DOHH2 (cell line): ENCODE data around the gene GLB1L.

Experiments
- H3F3A ChIP-seq: fragments of 200-600 bp; sonication (generic), shearing (Covaris generic); 2 replicates; pipeline ENCODE4 v1.6.0; 2016; ENCODE audit warnings: antibody characterized with exemption, mild to moderate bottlenecking; ENCODE audit not compliant: control insufficient read depth, insufficient read depth
- H3K27ac ChIP-seq: fragments of 200-600 bp; sonication (generic); 2 replicates; pipeline ENCODE4 v1.5.1; 2014; ENCODE audit warnings: low read depth, mild to moderate bottlenecking, low read length, moderate library complexity
- H3K27me3 ChIP-seq: fragments of 200-600 bp; sonication (generic); 2 replicates; pipeline ENCODE4 v1.6.1; 2014; ENCODE audit warnings: mild to moderate bottlenecking, low read length, mixed read lengths; ENCODE audit not compliant: control insufficient read depth
- H3K36me3 ChIP-seq: fragments of 200-600 bp; sonication (generic); 2 replicates; pipeline ENCODE4 v1.6.1; 2014; ENCODE audit warnings: mild to moderate bottlenecking, low read length, moderate library complexity, mixed read lengths; ENCODE audit not compliant: control insufficient read depth
- H3K4me1 ChIP-seq: fragments of 200-600 bp; sonication (generic); 2 replicates; pipeline ENCODE4 v1.6.1; 2014; ENCODE audit warnings: mild to moderate bottlenecking, low read length, mixed read lengths; ENCODE audit not compliant: control insufficient read depth
- H3K4me2 ChIP-seq: fragments of 200-600 bp; sonication (generic); 2 replicates; pipeline ENCODE4 v1.6.0; 2014; ENCODE audit warnings: mild to moderate bottlenecking, low read length, moderate library complexity
- H3K4me3 ChIP-seq: fragments of 200-600 bp; sonication (generic); 2 replicates; pipeline ENCODE4 v1.5.1; 2014; ENCODE audit warnings: mild to moderate bottlenecking, low read length, mixed read lengths
- H3K79me2 ChIP-seq: fragments of 200-600 bp; sonication (generic); 2 replicates; pipeline ENCODE4 v1.6.1; 2014; ENCODE audit warnings: mild to moderate bottlenecking, low read length, mixed read lengths; ENCODE audit not compliant: control insufficient read depth
- H3K9me2 ChIP-seq: fragments of 200-600 bp; sonication (generic); replicated peaks from 2 replicates; pipeline ENCODE4 v1.6.1; 2014; ENCODE audit warnings: mild to moderate bottlenecking, low read length, mixed read lengths; ENCODE audit not compliant: control insufficient read depth
- H3K9me3 ChIP-seq: fragments of 200-600 bp; sonication (generic); 2 replicates; pipeline ENCODE4 v1.6.1; 2014; ENCODE audit warnings: antibody characterized with exemption, low read length, mixed read lengths; ENCODE audit not compliant: control insufficient read depth, insufficient read depth
- H4K20me1 ChIP-seq: fragments of 200-600 bp; sonication (generic); 2 replicates; pipeline ENCODE4 v1.6.0; 2014; ENCODE audit warnings: low read depth, mild to moderate bottlenecking, antibody characterized with exemption, low read length, moderate library complexity; ENCODE audit not compliant: control insufficient read depth, insufficient read depth
- EZH2phosphoT487 ChIP-seq: fragments of 200-600 bp; sonication (generic); IDR thresholded peaks from 2 replicates; pipeline ENCODE4 v1.6.1; 2017; ENCODE audit warnings: borderline replicate concordance, mild to moderate bottlenecking, antibody characterized with exemption, low read length, moderate library complexity, mixed read lengths
- TF ChIP-seq, protein P1 (sequence below): fragments of 200-600 bp; sonication (generic); IDR thresholded peaks from one replicate; pipeline ENCODE4 v1.5.1; 2014; ENCODE audit warnings: antibody characterized with exemption, mild to moderate bottlenecking, low read depth, low read length; ENCODE audit not compliant: poor library complexity, severe bottlenecking

GLB1L gene

DNA sequence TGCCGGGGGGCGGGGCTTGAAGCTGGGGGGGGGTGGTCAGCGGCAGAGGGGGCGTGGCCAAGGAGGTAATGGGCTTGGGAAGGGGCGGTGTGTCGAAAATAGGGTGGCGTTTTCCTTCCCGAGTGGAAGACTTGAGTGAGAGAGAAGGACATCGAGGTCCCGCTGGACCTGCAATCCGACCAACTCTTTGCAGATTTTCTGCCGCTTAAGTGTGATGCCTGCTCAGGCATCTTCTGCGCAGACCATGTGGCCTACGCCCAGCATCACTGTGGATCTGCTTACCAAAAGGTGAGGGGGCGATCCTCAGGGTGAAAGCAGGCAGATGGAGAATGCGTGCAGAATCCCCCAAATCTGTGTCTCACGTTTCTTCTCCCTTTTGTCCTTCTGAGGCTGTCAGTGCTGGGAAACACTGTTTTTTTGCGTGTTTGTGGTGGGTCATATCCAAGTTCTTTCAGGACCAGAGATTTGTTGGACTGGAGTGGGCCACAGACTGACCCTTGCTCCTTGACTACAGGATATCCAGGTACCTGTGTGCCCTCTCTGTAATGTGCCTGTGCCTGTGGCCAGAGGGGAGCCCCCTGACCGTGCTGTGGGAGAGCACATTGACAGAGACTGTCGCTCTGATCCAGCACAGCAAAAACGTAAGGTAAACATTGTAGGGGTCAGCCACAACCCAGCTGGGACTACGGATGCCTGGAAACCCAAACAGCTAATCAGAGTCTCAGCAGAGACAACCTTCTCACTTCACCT lies 37.9 kb downstream of the GLB1L start:
- Histone ChIP-seq H3K36me3 (peaks cover 47% of the 10 kb centered on the region), H3K4me3 (peak overlapping the region; percentile 88), H3K9me2 (no peaks in the 10 kb centered on the region), H3K79me2 (peaks cover 3% of the 10 kb centered on the region; the same call in 1 of the 2 replicates), H4K20me1 (no peaks in the 10 kb centered on the region), H3K27ac (peak overlapping the region; percentile 76), H3K4me1 (peaks cover 18% of the 10 kb centered on the region), H3K9me3 (no peaks in the 10 kb centered on the region), H3K4me2 (peak overlapping the region; percentile 97), H3K27me3 (no peaks in the 10 kb centered on the region), H3F3A (peaks cover 7% of the 10 kb centered on the region; the same call in 1 of the 2 replicates)
- TF ChIP-seq, protein P1, sequence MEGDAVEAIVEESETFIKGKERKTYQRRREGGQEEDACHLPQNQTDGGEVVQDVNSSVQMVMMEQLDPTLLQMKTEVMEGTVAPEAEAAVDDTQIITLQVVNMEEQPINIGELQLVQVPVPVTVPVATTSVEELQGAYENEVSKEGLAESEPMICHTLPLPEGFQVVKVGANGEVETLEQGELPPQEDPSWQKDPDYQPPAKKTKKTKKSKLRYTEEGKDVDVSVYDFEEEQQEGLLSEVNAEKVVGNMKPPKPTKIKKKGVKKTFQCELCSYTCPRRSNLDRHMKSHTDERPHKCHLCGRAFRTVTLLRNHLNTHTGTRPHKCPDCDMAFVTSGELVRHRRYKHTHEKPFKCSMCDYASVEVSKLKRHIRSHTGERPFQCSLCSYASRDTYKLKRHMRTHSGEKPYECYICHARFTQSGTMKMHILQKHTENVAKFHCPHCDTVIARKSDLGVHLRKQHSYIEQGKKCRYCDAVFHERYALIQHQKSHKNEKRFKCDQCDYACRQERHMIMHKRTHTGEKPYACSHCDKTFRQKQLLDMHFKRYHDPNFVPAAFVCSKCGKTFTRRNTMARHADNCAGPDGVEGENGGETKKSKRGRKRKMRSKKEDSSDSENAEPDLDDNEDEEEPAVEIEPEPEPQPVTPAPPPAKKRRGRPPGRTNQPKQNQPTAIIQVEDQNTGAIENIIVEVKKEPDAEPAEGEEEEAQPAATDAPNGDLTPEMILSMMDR = no peak
- TF ChIP-seq EZH2phosphoT487 = no peak

DNA sequence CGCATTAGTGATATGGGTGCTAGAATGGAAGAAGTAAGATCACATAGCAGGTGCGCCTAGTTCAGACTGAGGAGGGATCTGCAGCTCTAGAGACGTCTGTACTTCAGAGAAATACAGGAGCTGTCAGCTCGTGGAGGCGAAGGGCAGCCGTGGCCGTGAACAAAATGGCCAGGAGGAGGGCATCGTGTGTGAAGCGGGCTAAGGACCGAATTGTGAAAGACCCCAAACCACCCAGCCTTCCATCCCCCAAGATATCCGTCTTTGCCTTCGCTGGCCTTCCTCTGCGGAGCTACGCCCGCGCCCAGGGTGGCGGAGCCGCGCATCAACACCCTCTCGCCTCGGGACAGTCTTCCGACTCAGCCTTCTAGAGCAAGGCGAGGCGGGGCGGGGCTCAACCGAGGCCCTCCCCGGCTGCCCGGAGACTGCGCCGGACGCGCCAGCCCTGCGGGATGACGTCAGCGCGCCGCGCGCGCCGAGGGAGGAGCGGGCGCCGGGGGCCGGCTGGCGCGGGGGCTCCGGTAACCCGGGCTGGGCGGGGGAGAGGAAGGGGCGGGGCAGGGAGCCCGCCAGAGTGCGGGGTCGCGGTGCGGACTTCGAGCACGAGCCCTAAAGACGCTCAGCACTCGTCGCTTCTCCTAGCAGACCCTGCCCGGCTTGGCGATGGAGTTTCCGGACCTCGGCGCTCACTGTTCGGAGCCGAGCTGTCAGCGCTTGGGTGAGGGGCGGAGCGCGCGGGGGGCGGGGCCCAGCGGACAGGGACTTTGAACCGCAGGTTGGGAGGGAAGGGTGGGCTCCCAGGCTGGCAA lies 38.7 kb downstream of the GLB1L start, which contains the start of gene ZFAND2B:
TSS of gene ZFAND2B (plus strand) at position 455 of the 806 bp plus-strand sequence. CDS start at position 661, 206 bp downstream.
- Histone ChIP-seq H3K27ac (peak within 1 kb of the TSS; percentile 76), H3K79me2 (peaks cover 3% of the 10 kb centered on the region; the same call in 1 of the 2 replicates), H4K20me1 (no peaks in the 10 kb centered on the region), H3K9me3 (no peaks in the 10 kb centered on the region), H3K36me3 (peaks cover 43% of the 10 kb centered on the region), H3K4me3 (peak within 1 kb of the TSS; percentile 88), H3K4me2 (peak within 1 kb of the TSS; percentile 97), H3K27me3 (no peaks in the 10 kb centered on the region), H3F3A (peaks cover 7% of the 10 kb centered on the region; the same call in 1 of the 2 replicates), H3K9me2 (no peaks in the 10 kb centered on the region), H3K4me1 (peaks cover 18% of the 10 kb centered on the region)
- no peak for TF ChIP-seq EZH2phosphoT487
- TF ChIP-seq, protein P1 = peak; percentile 16

DNA sequence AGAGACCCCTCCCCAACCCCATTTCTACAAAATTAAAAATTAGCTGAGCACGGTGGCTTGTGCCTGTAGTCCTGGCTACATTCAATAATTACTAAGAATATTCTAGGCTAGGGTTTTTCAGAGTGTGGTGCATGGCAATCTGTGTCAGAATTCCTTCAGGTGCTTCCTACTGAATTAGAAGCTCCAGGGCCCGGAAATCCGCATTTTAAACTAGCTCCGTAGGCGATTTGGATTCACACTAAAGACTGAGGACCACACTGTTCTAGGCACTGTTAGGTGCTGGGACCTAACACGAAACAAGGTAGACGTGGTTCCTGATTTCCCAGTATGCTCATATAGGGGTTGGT lies 39.3 kb downstream of the GLB1L start:
- Histone ChIP-seq H3K9me2 (no peaks in the 10 kb centered on the region), H3K4me1 (peaks cover 18% of the 10 kb centered on the region), H3K9me3 (no peaks in the 10 kb centered on the region), H3K4me3 (peak overlapping the region; percentile 88), H3K79me2 (peaks cover 3% of the 10 kb centered on the region; the same call in 1 of the 2 replicates), H3K27ac (peak overlapping the region; percentile 76), H3K36me3 (peaks cover 38% of the 10 kb centered on the region), H4K20me1 (no peaks in the 10 kb centered on the region), H3F3A (peaks cover 7% of the 10 kb centered on the region; the same call in 1 of the 2 replicates), H3K4me2 (peak overlapping the region; percentile 97), H3K27me3 (no peaks in the 10 kb centered on the region)
- TF ChIP-seq, protein P1 = no peak
- TF ChIP-seq EZH2phosphoT487 = no peak
